ENCODE measurements around the gene ZBTB16.

- TF ChIP-seq CTCF (IDR thresholded peaks at IDR 0.05; ENCODE audit: low read depth, low read length), result no peak
- no peak for TF ChIP-seq POLR2A (IDR thresholded peaks at IDR 0.05; ENCODE audit: extremely low read depth, insufficient read length)
- TF ChIP-seq MAX (IDR thresholded peaks at IDR 0.05; ENCODE audit: low read depth, low read length), result no peak
- TF ChIP-seq MYC (IDR thresholded peaks at IDR 0.05; ENCODE audit: low read depth, low read length), result no peak
Measured at GRCh38 chr11:114270531-114271270, 211.2 kb downstream of the ZBTB16 start.

Data from NB4 (cell line).